Aorta (tissue), 5 donors: Measurements from ENCODE around the gene LTBP3. TPM values are rescaled to one million over a fixed set of nuclear protein-coding genes. Genes with fewer than 3 reads are reported as not detected.
"Not testable (repeated sequence)": the region's sequence is repeated elsewhere in the genome, so short reads cannot be mapped to it uniquely, and the experiment has no call there.

ENCODE experiments used
- ATAC-seq: fragments of 200-7000 bp; cut with Tn5 transposase; one replicate; pipeline ENCODE4 v1.9.1; 2022; ENCODE audit warnings: moderate library complexity; ENCODE audit not compliant: low FRiP score
- DNase-seq, 2 donors: peaks; one replicate each; pipeline ENCODE4 v3.0.0-alpha.2; 2020
- H3K27ac ChIP-seq, 2 donors: one replicate each; pipeline ENCODE4 v1.5.1; 2013; ENCODE audit warnings: low read length in 2 of 2, mild to moderate bottlenecking in 2 of 2, moderate library complexity in 2 of 2, control low read depth in 1 of 2, inconsistent platforms in 1 of 2, low read depth in 1 of 2
- H3K27me3 ChIP-seq, 2 donors: one replicate each; pipeline ENCODE4 v1.6.1; 2013; ENCODE audit warnings: control low read depth in 1 of 2, low read length in 1 of 2, mild to moderate bottlenecking in 1 of 2, moderate library complexity in 1 of 2; ENCODE audit not compliant: insufficient read depth in 2 of 2, control insufficient read depth in 1 of 2
- H3K36me3 ChIP-seq, 2 donors: one replicate each; pipeline ENCODE4 v1.6.1; 2013; ENCODE audit warnings: control low read depth in 1 of 2, low read length in 1 of 2, mild to moderate bottlenecking in 1 of 2; ENCODE audit not compliant: insufficient read depth in 2 of 2, control insufficient read depth in 1 of 2
- H3K4me1 ChIP-seq, 2 donors: one replicate each; pipeline ENCODE4 v1.6.1; 2013; ENCODE audit warnings: low read length in 2 of 2, control low read depth in 1 of 2, mild to moderate bottlenecking in 1 of 2, moderate library complexity in 1 of 2; ENCODE audit not compliant: insufficient read depth in 2 of 2, control insufficient read depth in 1 of 2
- H3K4me3 ChIP-seq, 2 donors: one replicate each; pipeline ENCODE4 v1.5.1; 2013; ENCODE audit warnings: low read length in 2 of 2, control low read depth in 1 of 2, mild to moderate bottlenecking in 1 of 2
- H3K9me3 ChIP-seq: one replicate; pipeline ENCODE4 v1.6.1; 2013; ENCODE audit warnings: mild to moderate bottlenecking, low read length; ENCODE audit not compliant: control insufficient read depth
- WGBS, 2 donors: extraction: QIAGEN DNeasy Blood & Tissue Kit; methylation state at CpG; one replicate each; pipeline ENCODE4 v1.1.7; 2013; 5-methylcytosine and 5-hydroxymethylcytosine counted together
- intact Hi-C, 2 donors: fragments of 100-400 bp; cut with DNase I; formaldehyde crosslinking; loops; one replicate each; pipeline versions ENCODE4 v1.14.2 to v1.15.0; 2022
- polyA plus RNA-seq, 2 donors: library from polyadenylated mRNA; stranded (reverse); fragments of 200-250 nt; gene quantifications; one replicate each; pipeline ENCODE4 v1.2.3, GENCODE V29; 2013
- total RNA-seq, 2 donors: library from RNA; stranded (reverse); fragmentation: NEBNext Ultra II Directional; extraction: Animal tissue kit (Norgen Biotek cat#: 25700); gene quantifications; one replicate each; pipeline ENCODE4 v1.2.1, GENCODE V29; 2021
- donor health status: healthy with polysubstance abuse.
- donor health status: Bipolar disorder and iron deficiency.
- donor health status: DM: no; HTN: no; CAD: no.
- donor health status: DM: no; HTN: no; CAD: no.
- donor health status: DM: yes; HTN: yes; CAD: no.

Gene LTBP3
- total and polyA plus RNA-seq, 4 donors: 40.1 to 473 (median 373) TPM

GRCh38 chr11:65569973-65570918 is 12.1 kb upstream of the LTBP3 start, which contains the start of gene ZNRD2:
TSS of gene ZNRD2 (plus strand) at chr11:65570477. CDS start at chr11:65570492, 15 bp downstream.
- no peaks in the 10 kb centered on the region for H3K4me1 ChIP-seq
- DNase-seq (peak; percentile 99), ATAC-seq (peak; percentile 90)
- H3K27ac ChIP-seq: peak within 1 kb of the TSS; percentile 20 to 87
- no peaks in the 10 kb centered on the region for H3K27me3 ChIP-seq
- H3K4me3 ChIP-seq: peak within 1 kb of the TSS; percentile 69 to 84
- 0% methylated on average over 85 to 89 of the region's 89 CpGs for WGBS, 2 donors
- H3K36me3 ChIP-seq: no peaks in the 10 kb centered on the region
- no peaks in the 10 kb centered on the region for H3K9me3 ChIP-seq
- intact Hi-C loops: loop anchor here in 1 of 2 donors (1.0 kb wide), 1 partner anchor 9 kb away; no protein-coding TSS in a partner anchor

DNA sequence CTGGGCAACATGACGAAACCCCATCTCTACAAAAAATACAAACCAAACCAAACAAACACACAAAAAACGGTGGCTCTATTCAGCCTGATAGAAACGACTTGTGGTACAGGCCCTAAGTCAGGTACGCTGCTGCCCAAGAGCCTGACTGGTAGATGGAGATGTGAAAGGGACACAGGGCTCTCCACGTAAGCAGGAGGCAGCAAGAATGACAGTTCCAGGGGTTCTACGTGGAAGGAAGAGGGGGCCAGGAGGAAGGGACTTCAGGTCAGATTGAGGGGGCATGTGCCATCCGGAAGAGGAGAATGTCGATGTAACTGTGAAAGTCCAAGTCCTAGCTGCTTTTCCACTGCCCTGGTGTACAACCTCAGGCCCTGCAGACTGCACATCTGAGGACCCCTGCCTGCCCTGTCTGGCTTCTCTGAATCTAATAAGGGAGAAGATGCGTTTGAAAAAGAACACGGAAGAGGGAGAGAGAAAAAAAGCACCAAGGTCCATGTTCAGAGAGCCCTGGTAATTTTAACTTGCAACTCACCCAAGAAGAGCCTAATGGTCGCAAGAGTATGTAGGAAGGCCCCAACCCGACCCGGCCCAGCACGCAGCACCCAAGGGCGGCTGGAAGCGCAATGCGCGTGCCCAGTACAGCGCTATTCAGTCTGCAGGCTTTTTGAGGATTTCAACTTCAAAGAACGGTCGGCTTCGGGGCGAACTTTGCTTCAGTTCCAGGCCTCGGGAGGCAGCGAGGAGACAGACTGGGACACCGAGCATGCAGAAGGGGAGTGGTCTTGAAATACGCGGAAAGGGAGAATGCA is 11.2 kb upstream of the LTBP3 start:
- 2 to 4% methylated on average over 28 of the region's 28 CpGs for WGBS, 2 donors
- ATAC-seq: no peak
- no peaks in the 10 kb centered on the region for H3K4me1 ChIP-seq

DNA sequence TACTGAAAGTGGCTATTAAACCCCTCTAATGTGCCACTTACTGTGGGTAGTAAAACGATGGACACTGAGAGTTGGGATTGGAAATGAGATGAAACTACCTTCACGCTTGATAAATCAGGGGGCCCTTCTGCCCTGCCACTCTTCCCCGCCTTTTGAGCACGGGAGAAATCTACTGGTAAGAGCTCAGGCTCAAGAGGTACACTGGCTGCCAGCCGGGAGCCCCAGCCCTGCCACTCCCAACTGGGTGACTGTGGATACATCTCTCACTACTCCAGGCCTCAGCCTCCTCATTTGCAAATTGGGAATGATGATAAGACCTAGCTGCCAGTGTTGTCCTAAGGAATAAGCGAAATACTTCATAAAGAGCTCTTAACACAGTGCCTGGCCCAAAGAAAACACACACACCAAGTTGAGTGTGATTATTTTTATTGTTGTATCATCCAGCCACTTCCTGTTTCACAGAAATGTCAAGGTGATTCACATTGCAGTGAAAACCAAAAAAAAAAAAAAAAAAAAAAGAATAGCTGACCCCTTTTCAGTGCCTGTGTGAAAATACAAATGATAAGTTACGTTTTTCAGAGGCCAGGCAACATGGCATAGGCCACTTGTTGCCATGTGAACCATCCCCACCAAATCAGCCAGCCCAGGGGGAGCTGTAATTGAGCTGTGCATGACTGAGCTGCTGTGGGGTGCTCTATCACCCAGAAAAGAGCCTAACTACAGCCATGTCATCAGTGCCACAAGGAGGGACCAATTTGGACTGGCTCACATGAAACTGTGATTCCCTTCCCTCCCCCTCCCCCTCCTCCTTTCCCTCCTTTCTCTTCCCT is 7.7 kb upstream of the LTBP3 start:
- 63 to 68% methylated on average over 7 of the region's 7 CpGs for WGBS, 2 donors
- DNase-seq (no peak), ATAC-seq (no peak)
- peak overlapping the region in 1 of 2 donors; percentile 8 for H3K27ac ChIP-seq
- intact Hi-C loops: no loop called here
- no peaks in the 10 kb centered on the region for H3K4me1 ChIP-seq
- no peak overlapping the region for H3K4me3 ChIP-seq
- no peaks in the 10 kb centered on the region for H3K9me3 ChIP-seq
- H3K27me3 ChIP-seq: no peaks in the 10 kb centered on the region
- H3K36me3 ChIP-seq: no peaks in the 10 kb centered on the region

More for the DNA sequence above, 11.2 kb upstream of the LTBP3 start:
- Histone ChIP-seq H3K27me3 (no peaks in the 10 kb centered on the region), H3K27ac (peak overlapping the region; percentile 20 to 83), H3K9me3 (no peaks in the 10 kb centered on the region), H3K4me3 (peak overlapping the region; percentile 43 to 61), H3K36me3 (no peaks in the 10 kb centered on the region)
- DNase-seq: no peak
- intact Hi-C loops: loop anchor here in 1 of 2 donors (1.0 kb wide), 1 partner anchor 8 kb away; no protein-coding TSS in a partner anchor

- H3K4me1 ChIP-seq, H3K27me3 ChIP-seq, H3K27ac ChIP-seq, intact Hi-C loops, ATAC-seq, DNase-seq, H3K4me3 ChIP-seq, H3K9me3 ChIP-seq, H3K36me3 ChIP-seq: not testable (repeated sequence)
- 85 to 86% methylated on average over 12 of the region's 12 CpGs for WGBS, 2 donors
Measured at GRCh38 chr11:65564879-65565559, 6.9 kb upstream of the LTBP3 start.

DNA sequence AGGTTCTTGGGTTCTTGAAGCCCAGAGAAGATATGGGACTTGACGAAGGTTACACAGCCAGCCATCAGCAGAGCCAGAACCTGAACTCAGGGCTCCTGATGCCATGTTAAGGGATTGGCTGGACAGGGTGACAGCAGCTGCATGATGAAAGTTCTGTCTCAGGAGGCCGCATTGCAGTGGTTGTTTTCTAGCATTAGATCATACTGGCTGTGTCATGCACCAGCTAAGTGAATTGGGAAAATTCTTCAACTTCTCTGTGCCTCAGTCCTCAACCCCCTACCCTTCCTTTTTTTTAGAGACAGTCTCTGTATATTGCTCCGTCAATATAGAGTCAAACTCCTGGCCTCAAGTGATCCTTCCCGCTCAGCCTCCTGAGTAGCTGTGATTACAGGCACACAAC is 5.4 kb upstream of the LTBP3 start:
- Histone ChIP-seq H3K4me1 (no peaks in the 10 kb centered on the region), H3K36me3 (no peaks in the 10 kb centered on the region), H3K27ac (no peak overlapping the region), H3K9me3 (no peaks in the 10 kb centered on the region), H3K4me3 (no peak overlapping the region), H3K27me3 (no peaks in the 10 kb centered on the region)
- 86 to 91% methylated on average over 4 of the region's 4 CpGs for WGBS, 2 donors
- ATAC-seq (no peak), DNase-seq (no peak)
- intact Hi-C loops: no loop called here

DNA sequence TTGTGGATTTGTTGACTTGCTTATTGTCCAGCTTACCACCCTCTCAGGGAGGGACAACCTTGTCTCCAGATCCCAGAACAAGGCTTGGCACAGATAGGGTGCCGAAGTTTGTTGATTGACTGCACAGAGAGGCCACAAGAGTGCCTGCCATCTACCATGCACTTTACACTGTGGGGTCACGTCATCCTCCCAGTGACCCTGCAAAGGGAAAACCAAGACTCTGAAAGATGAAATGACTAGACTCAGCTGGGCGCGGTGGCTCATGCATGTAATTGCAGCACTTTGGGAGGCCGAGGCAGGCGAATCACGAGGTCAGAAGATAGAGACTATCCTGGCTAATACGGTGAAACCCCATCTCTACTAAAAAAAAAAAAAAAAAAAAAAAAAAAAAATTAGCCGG is 4.6 kb upstream of the LTBP3 start:
- H3K9me3 ChIP-seq: no peaks in the 10 kb centered on the region
- 80 to 81% methylated on average over 9 of the region's 9 CpGs for WGBS, 2 donors
- H3K27me3 ChIP-seq: no peaks in the 10 kb centered on the region
- H3K4me3 ChIP-seq: no peak overlapping the region
- ATAC-seq: no peak
- H3K36me3 ChIP-seq: no peaks in the 10 kb centered on the region
- H3K27ac ChIP-seq: no peak overlapping the region
- no peak for DNase-seq
- no peaks in the 10 kb centered on the region for H3K4me1 ChIP-seq
- intact Hi-C loops: no loop called here

- ATAC-seq (no peak), DNase-seq (no peak)
- Histone ChIP-seq H3K4me3 (no peak overlapping the region), H3K36me3 (no peaks in the 10 kb centered on the region), H3K27me3 (no peaks in the 10 kb centered on the region), H3K27ac (no peak overlapping the region), H3K4me1 (no peaks in the 10 kb centered on the region), H3K9me3 (no peaks in the 10 kb centered on the region)
- WGBS, 2 donors: 77 to 80% methylated on average over 7 of the region's 7 CpGs
- intact Hi-C loops: no loop called here
Measured at GRCh38 chr11:65562020-65562419, 3.9 kb upstream of the LTBP3 start.
